MM.1S (cell line): ENCODE data around the gene STN1.

ENCODE experiments used
- EZH2phosphoT487 ChIP-seq: fragments of 300-600 bp; sonication (generic); IDR thresholded peaks from 2 replicates; pipeline ENCODE4 v1.6.1; 2018; ENCODE audit warnings: antibody characterized with exemption, low read length
- TF ChIP-seq, protein P1 (sequence below): fragments of 300-600 bp; sonication (generic); IDR thresholded peaks from 2 replicates; pipeline ENCODE4 v1.5.1; 2016; ENCODE audit warnings: antibody characterized with exemption, low read length, mixed read lengths

GRCh38 chr10:103966671-103967447 is 48.9 kb upstream of the STN1 start, which contains the start of gene SLK:
- TF ChIP-seq, protein P1, sequence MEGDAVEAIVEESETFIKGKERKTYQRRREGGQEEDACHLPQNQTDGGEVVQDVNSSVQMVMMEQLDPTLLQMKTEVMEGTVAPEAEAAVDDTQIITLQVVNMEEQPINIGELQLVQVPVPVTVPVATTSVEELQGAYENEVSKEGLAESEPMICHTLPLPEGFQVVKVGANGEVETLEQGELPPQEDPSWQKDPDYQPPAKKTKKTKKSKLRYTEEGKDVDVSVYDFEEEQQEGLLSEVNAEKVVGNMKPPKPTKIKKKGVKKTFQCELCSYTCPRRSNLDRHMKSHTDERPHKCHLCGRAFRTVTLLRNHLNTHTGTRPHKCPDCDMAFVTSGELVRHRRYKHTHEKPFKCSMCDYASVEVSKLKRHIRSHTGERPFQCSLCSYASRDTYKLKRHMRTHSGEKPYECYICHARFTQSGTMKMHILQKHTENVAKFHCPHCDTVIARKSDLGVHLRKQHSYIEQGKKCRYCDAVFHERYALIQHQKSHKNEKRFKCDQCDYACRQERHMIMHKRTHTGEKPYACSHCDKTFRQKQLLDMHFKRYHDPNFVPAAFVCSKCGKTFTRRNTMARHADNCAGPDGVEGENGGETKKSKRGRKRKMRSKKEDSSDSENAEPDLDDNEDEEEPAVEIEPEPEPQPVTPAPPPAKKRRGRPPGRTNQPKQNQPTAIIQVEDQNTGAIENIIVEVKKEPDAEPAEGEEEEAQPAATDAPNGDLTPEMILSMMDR = no peak
- no peak for TF ChIP-seq EZH2phosphoT487
